ENCODE measurements around the gene NEDD4L. TPM values are rescaled to one million over a fixed set of nuclear protein-coding genes. Genes with fewer than 3 reads are reported as not detected.

Gene NEDD4L
- total and polyA plus RNA-seq, 8 donors: 45.0 to 113 (median 66.4) TPM

GRCh38 chr18:58097121-58097906 lies 53.3 kb downstream of the NEDD4L start:
- Histone ChIP-seq H3K27me3 (no peaks in the 10 kb centered on the region), H3K4me3 (no peak overlapping the region), H3K36me3 (no peaks in the 10 kb centered on the region), H3K9me3 (no peaks in the 10 kb centered on the region), H3K4me1 (peaks cover 46 to 71% (median 61%) of the 10 kb centered on the region in 3 donors), H3K27ac (peak overlapping the region; percentile 3 to 78 (median 59))
- intact Hi-C loops (cut with DNase I): no loop called here
- DNase-seq (peak in 2 of 6 donors; percentile 41 to 56), ATAC-seq (peak; percentile 62 to 76 (median 68)), FAIRE-seq (no peak)
- 29 to 33% methylated on average over 8 of the region's 8 CpGs for WGBS, 2 donors
- no peak for TF ChIP-seq CTCF (IDR thresholded peaks at IDR 0.05)

DNA sequence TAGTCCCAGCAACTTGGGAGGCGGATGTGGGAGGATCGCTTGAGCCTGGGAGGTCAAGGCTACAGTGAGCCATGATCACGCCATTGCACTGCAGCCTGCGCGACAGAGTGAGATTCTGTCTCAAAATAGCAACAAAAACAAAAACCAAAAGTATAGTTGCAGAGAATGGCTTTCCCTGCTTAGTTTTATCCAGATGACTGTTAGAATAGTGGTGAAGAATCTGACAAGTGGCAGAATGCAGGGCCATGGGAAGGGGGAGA lies 53.8 kb downstream of the NEDD4L start:
- TF ChIP-seq CTCF (IDR thresholded peaks at IDR 0.05): no peak
- Histone ChIP-seq H3K4me1 (peaks cover 51 to 75% (median 61%) of the 10 kb centered on the region in 3 donors), H3K4me3 (no peak overlapping the region), H3K9me3 (no peaks in the 10 kb centered on the region), H3K27ac (peak overlapping the region; percentile 3 to 78 (median 59)), H3K36me3 (no peaks in the 10 kb centered on the region), H3K27me3 (no peaks in the 10 kb centered on the region)
- DNase-seq: no peak
- intact Hi-C loops (cut with DNase I): no loop called here
- no peak for ATAC-seq
- 86 to 96% methylated on average over 5 of the region's 5 CpGs for WGBS, 2 donors
- FAIRE-seq: no peak

DNA sequence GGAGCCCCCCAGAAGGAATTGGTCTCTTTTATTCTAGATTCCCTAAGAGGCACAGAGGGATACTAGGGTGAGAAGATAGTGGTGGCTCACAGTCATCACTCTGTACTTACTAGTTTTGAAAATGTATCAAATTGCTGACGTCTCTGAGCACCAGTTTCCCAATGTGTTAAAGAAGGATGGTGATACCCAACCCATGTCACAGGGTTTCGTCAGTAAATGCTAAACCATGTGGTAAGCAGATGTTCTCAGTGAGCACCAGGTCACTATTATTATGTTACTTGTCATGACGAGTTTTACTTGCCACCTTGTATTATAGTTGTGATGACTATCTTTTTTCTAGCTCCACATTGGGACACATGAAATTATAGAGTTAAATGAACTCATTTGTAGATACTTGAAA lies 54.7 kb downstream of the NEDD4L start:
- peak overlapping the region in 2 of 4 donors; percentile 74 to 78 for H3K27ac ChIP-seq
- H3K27me3 ChIP-seq: no peaks in the 10 kb centered on the region
- 92% methylated on average over 3 of the region's 3 CpGs for WGBS, 2 donors
- H3K4me3 ChIP-seq: no peak overlapping the region
- ATAC-seq: no peak
- no peak for FAIRE-seq
- no peak for TF ChIP-seq CTCF (IDR thresholded peaks at IDR 0.05)
- no peaks in the 10 kb centered on the region for H3K36me3 ChIP-seq
- peaks cover 50 to 71% (median 52%) of the 10 kb centered on the region in 3 donors for H3K4me1 ChIP-seq
- no peaks in the 10 kb centered on the region for H3K9me3 ChIP-seq
- intact Hi-C loops (cut with DNase I): no loop called here
- DNase-seq: no peak

- no peak for ATAC-seq
- Histone ChIP-seq H3K4me3 (no peak overlapping the region), H3K27me3 (no peaks in the 10 kb centered on the region), H3K9me3 (no peaks in the 10 kb centered on the region), H3K36me3 (no peaks in the 10 kb centered on the region), H3K27ac (peak overlapping the region in 2 of 4 donors; percentile 22 to 23), H3K4me1 (peaks cover 39 to 62% (median 45%) of the 10 kb centered on the region in 3 donors)
- TF ChIP-seq CTCF (IDR thresholded peaks at IDR 0.05): no peak
- WGBS, 2 donors: 29 to 34% methylated on average over 3 of the region's 3 CpGs
- no peak for FAIRE-seq
- no peak for DNase-seq
- intact Hi-C loops (cut with DNase I): no loop called here
Measured at GRCh38 chr18:58100154-58100553, 56.1 kb downstream of the NEDD4L start.

GRCh38 chr18:58101291-58101794 lies 57.3 kb downstream of the NEDD4L start:
- H3K4me1 ChIP-seq: peaks cover 38 to 57% (median 45%) of the 10 kb centered on the region in 3 donors
- intact Hi-C loops (cut with DNase I): no loop called here
- H3K4me3 ChIP-seq: no peak overlapping the region
- no peak for TF ChIP-seq CTCF (IDR thresholded peaks at IDR 0.05)
- H3K36me3 ChIP-seq: no peaks in the 10 kb centered on the region
- no peak overlapping the region for H3K27ac ChIP-seq
- ATAC-seq (no peak), DNase-seq (no peak), FAIRE-seq (no peak)
- no peaks in the 10 kb centered on the region for H3K9me3 ChIP-seq
- WGBS, 2 donors: 95 to 97% methylated on average over 10 of the region's 10 CpGs
- no peaks in the 10 kb centered on the region for H3K27me3 ChIP-seq

All from pancreas (tissue), 10 donors.